GM18520 (cell line): ENCODE results near the gene TMEM270.

Experiments used
- ATAC-seq: cut with Tn5 transposase; IDR thresholded peaks from one replicate; pipeline ENCODE4 v1.9.1; 2021; ENCODE audit not compliant: unreplicated experiment

Gene TMEM270

GRCh38 chr7:73904219-73905137, 43.5 kb downstream of the TMEM270 start:
- ATAC-seq: no peak

GRCh38 chr7:73905360-73905759, 44.4 kb downstream of the TMEM270 start:
- no peak for ATAC-seq

GRCh38 chr7:73906874-73907273, 45.9 kb downstream of the TMEM270 start:
- ATAC-seq: no peak

GRCh38 chr7:73907554-73908122, 46.7 kb downstream of the TMEM270 start:
- ATAC-seq: no peak

- ATAC-seq: no peak
Observed at GRCh38 chr7:73908123-73908611, 47.2 kb downstream of the TMEM270 start.

- ATAC-seq: no peak
Observed at GRCh38 chr7:73909051-73909941, 48.3 kb downstream of the TMEM270 start.

- ATAC-seq: no peak
Observed at GRCh38 chr7:73909996-73910395, 49.0 kb downstream of the TMEM270 start.

- ATAC-seq: no peak
Observed at GRCh38 chr7:73912223-73912622, 51.3 kb downstream of the TMEM270 start.
